Stimulated activated CD8-positive, alpha-beta memory T cell treated with anti-CD3 and anti-CD28 coated beads, Interleukin-2, amount 100 ng/mL, for 1 hour (primary cell): ENCODE results near the gene ST6GALNAC2.
"Not testable (repeated sequence)": the region's sequence is repeated elsewhere in the genome, so short reads cannot be mapped to it uniquely, and the experiment has no call there.

Source experiments
- DNase-seq, 2 donors: peaks; one replicate each; pipeline ENCODE4 v3.0.0-alpha.2; 2020; ENCODE audit warnings: low read depth in 2 of 2

Gene ST6GALNAC2

DNA sequence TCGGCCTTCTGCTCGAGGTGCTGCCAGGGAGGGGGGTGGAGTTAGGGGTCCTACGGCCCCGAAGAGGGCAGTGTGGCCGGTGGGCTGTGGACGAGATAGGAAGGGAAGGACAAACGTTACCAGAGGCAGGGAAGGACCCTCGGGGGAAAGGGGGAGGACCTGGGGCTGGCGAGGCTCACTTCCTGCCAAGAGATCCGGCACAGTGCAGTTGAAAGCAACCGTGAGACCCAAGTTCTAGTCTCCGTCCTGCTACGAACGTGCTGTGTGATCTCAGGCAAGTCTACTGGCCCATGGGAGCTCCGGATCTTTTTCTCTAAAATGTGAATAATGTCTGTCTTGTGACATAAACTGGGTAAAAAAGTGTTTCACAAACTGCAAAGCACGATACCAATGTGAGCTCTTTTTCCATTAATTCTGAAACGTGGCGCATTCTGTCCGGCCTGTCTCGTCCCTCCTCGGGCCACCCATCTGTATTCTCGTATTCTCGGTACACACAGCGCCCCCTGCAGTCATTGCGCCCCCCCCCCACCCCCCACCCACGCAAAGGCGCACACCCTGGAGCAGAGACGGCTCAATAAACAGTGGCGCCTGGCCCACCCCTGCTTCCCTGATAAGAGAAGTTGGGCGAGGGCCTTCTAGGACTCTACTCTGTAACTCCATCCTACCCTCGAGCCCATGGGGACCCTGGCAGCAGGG lies 57.0 kb downstream of the ST6GALNAC2 start:
- DNase-seq: no peak

DNA sequence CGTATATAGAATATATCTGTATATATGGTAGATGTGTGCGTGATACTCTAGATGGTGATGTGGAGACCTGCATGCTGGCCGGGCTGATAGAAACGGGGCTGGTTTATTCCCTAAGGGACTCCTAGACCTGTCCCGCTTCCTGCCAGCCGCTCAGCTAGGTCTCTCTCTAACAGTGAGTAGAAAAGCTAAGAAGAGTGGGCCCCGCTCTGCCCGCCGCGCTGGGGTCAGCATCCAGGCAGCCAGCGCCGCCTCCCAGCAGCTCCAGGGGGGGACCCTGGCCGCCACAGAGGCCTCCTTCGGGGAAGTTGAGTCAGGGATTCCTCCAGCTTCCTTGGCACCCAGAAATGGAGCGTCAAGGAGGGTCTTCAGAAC lies 57.5 kb downstream of the ST6GALNAC2 start:
- DNase-seq: no peak

DNA sequence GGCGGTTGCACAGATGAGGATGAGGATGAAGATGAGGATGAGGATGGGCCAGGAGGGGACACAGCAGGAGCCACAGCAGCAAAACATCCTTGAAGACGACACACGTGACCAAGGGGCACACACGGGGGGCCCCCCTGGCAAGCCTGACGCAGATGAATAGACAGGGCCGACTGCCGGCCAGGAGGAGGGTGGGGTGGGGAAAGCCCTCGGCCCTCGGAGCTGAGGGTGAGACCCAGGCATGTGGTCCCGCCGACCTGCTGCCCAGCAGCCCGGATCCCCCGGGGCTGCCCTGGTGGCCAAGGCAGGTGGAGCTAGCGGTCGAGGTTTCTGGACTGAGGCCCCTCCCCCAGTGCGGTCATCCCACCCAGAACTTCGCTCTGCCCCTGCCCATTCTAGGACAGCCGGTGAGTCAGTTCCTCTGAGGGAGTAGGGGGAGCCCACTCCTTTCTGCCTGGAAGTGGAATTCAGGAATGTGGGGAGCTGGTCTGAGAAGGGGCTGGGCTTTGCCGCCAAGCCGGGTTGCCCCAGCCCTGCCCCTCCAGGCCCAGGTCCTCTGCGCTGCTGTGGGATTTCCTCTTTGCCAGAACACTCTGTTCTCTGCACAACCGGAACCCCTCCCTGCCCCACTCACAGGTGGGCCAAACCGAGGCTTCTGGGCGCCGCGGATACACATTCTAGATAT lies 58.1 kb downstream of the ST6GALNAC2 start:
- peak in 1 of 2 donors; percentile 26 for DNase-seq

DNA sequence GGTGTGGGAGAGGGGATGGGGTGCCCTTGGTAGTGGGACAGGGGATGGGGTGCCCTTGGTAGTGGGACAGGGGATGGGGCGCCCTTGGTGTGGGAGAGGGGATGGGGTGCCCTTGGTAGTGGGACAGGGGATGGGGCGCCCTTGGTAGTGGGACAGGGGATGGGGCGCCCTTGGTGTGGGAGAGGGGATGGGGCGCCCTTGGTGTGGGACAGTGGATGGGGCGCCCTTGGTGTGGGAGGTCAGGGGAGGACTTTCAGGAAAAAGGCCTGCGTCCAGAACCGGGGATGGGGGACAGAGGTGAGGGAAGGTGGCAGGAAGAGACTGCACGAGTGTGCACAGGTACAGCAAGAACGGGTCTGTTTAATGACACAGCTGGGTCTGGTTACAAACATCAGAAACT lies 58.6 kb downstream of the ST6GALNAC2 start:
- not testable (repeated sequence) for DNase-seq

DNA sequence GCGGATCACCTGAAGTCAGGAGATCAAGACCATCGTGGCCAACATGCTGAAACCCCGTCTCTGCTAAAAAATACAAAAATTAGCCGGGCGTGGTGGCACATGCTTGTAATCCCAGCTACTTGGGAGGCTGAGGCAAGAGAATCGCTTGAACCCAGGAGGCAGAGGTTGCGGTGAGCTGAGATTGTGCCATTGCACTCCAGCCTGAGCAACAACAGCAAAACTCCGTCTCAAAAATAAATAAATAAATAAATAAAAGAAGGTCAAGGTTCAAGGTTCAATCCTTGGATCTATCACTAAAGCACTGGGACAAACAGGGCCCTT lies 60.2 kb downstream of the ST6GALNAC2 start:
- not testable (repeated sequence) for DNase-seq

DNA sequence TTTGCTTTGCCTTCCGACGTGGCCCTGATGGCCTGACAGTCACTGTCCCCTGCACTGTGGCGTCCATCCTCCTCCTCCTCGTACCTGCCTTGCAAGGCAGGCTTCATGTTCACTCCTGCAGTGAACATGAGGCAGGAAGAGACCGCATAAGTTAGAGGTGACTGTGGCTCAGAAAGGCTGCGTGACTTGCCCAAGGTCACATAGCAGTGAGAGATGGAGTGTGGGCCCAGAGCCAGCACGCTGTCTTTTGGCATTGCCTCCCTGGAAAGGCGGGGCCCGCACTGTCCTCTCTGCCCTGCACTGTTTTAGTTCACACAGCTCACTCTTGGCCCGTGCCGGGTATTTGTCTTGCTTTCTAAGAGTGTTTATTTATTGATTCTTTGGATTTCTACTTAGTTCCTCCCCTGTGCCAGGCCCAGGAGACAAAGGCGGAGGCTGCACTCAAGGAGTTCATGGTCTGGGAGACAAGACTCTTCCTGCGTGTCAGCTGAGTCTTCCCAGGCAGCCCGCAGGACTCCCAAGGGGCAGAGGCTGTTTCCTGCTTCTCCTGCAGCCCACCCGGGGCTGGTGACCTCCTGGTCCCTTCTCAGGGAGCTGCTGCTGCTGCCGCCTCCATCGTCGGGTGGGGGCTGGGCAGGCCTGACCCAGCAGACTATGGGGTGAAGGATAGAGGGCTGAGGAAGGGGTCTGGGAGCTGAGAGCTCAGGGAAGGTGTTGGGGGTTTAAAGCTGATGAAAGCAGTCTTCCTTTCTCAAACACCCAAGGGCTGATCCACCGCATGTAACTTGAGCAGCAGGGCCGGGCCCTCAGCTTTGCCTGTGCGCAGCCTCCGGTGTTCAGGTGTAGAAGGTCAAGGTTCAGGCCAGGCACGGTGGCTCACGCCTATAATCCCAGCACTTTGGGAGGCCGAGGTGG lies 60.8 kb downstream of the ST6GALNAC2 start:
- no peak for DNase-seq

DNA sequence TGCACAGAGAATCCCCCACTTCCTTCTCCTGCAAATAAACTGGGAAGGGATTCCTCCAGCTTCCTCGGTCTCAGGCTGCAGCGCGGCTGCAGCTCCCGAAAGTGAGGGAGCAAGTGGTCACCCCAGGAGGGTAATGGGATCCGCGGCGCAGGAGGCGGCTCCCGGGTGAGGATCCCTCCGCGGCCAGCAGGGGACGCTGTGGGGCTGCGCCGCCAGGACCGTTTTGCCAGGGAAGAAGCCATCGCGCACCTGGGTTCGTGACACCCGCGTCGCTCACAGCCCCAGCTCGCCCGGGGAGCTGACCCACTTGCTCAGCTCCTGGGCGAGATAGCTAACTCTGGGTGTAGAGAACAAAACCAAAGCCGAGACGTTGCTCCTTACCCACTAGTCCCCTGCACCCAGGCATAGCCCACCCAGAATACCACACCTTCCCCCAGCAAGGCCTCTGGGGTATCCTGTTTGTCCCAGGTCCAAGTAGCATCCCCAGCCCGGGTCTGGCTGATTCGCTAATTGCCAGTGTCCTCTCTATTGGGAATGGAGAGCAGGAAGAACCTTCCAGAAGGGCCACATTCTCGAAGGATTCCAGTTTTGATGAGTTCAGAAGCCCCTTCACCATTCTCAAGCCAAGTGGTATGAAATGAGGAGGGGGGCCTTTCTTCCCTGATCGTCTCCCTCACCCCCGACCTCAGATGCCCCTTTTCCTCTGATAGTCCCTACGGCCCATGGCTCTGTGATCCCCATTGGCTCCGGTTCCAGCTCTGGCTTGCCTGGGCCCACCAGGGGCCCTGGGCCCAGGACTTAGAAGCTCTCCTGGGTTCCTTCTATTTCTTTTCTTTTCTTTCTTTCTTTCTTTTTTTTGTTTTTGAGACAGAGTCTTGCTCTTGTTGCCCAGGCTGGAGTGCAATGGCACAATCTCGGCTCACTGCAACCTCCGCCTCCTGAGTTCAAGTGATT lies 62.3 kb downstream of the ST6GALNAC2 start:
- peak; percentile 64 to 70 for DNase-seq

DNA sequence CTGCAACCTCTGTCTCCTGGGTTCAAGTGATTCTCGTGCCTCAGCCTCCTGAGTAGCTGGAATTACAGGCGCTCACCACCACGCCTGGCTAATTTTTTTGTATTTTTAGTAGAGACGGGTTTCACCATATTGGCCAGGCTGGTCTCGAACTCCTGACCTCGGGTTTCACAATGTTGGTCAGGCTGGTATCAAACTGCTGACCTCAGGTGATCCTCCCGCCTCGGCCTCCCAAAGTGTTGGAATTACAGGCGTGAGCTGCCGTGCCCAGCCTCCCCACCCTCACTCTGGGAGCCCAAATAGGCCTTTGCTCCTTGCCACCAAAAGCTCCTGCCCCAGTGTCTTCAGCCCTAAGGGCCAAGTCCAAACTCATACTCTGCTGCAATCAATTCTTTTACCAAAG lies 64.0 kb downstream of the ST6GALNAC2 start:
- DNase-seq: not testable (repeated sequence)

DNA sequence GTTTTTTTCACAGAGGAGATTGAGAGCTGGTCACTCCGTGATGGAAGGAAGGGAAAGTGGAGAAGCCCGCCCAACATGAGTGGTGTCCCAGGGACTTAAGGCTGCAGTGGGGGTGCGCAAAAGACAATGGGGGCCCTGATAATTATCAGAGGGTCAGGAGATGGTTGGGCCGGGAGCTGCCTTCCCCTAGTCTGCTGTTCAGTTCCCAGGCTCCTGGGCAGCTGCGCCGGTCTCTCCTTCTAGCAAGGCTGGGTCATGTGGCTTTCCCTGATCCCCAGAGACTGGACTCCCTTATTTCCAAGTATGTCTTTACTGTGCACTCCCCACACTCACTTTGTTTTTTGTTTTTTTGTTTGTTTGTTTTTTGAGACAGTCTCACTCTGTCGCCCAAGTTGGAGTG lies 64.4 kb downstream of the ST6GALNAC2 start:
- DNase-seq: no peak

DNA sequence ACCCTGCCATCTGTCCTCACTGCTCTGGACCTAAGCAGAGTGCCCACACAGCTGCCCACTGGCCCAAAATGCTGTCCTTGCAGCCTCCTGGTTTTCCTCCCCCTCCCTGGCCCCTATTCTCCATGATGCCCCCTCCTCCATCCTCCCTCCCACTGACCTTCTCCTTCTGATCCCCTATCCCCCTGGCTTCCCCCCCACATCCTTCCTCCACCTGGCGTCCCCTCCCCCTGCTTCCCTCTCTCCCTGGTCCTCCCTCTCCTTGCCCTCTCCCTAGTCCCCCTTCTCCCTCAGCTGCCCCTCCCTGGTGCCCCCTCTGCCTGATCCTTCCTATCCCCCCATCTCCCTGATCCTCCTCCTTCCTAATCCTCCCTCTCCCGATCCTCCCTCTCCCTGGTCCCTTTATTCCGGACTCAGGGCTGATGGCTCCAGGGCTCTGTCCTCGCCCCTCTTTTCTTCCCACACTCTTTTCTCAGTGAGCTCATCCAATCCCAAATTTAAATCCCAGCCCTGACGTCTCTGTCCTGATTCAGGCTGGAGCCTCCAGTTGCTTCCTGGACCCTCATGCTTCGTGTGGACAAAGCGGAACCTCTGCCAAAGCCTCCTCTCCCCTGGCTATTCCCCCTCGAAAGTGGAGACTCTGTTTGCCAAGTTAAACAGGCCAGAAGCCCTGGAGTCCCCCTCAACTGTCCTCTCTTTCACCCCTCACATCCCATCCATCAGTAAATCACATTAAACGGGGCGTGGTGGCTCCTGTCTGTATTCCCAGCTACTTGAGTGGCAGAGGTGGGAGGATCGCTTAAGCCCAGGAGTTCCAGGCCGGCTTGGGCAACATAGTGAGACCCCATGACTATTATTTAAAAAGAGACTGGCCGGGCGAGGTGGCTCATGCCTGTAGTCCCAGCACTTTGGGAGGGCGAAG lies 66.4 kb downstream of the ST6GALNAC2 start:
- no peak for DNase-seq

DNA sequence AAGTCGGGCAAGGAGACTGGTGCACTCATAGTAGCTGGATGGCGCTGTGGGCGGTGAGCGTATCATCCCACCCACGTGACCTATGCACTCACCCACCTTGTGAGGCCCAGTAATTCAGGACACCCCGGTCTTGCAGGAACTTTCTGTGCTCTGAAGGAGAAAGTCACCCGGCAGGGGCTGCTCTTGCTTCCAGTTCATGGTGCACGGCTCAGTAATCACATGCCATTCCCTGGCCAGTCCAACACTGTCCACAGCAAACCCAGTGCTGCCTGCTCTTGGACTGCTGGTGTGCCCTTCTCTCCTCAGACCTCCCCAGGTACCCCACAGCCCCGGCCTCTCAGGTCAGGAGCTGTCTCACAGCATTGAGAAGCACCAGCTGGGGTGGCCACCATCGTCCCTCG lies 68.0 kb downstream of the ST6GALNAC2 start:
- no peak for DNase-seq
